ENCODE data around the gene S100A2. TPM values are rescaled to one million over a fixed set of nuclear protein-coding genes. Genes with fewer than 3 reads are reported as not detected.
A peak's percentile ranks its signal among the peaks of the same experiment; 100 is the strongest.

S100A2 gene
- total and polyA plus RNA-seq, 2 of the 13 experiments (the other 11 are each of a cell fraction or from before 2014, with no cell fraction given): 1.2 TPM

DNA sequence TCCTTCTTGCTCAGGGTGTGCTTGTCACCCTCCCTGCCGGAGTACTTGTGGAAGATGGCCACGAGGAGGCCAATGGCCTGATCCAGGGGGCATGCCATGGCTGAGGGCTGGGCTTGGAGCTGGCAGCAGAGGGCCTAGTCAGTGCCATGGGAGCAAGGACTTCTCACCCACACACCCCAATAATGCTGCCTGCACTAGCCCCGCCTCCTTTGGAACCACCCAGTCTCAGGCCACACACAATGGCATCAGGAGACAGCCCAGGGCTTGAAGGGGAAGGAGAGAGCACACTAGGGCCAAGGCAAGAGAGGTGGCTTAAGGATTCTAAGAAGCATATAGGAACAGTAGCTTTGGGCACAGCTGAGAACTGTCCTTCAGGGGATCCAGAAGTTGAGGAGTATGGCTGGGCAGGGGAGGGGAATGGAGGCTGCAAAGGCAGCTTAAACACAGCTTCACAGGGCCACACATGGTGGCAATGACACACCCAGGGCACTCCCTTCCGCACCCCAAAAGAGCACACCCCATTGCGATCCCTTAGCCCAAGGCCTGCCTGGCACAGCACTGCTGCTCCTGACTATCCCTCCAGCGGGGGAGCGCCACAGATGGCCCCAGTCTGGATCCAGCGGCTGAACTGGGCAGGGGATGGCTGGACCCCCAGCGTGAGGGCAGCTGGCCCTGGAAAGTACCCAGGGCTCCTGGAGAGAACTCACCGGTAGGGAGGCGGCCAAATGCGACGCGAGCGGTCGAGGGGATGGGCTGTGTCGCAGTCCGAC lies 30.2 kb downstream of the S100A2 start, which contains the start of gene S100A6:
S100A6 (minus strand) TSS at position 750 of the 770 bp plus-strand sequence; CDS start at position 98, 652 bp downstream.
- FAIRE-seq (no peak), ATAC-seq (no peak), DNase-seq (ENCODE audit: low spot score) (no peak)
- in situ Hi-C loops (cut with HindIII; ENCODE audit: extremely low pct_ligation_motif_present, low pct_unique_long_range_greater_than_20kb): no loop called here
- Histone ChIP-seq H2AFZ (ENCODE audit: low read length) (no peak within 1 kb of the TSS), H3K4me2 (ENCODE audit: low read depth, low read length) (peak within 1 kb of the TSS; percentile 69), H3K4me1 (ENCODE audit: insufficient read depth, low read length) (peaks cover 80% of the 10 kb centered on the region), H3K36me3 (replicated peaks in 1 of 2; ENCODE audit: control insufficient read depth in 1 of 2, insufficient read depth in 2 of 2, low read length in 2 of 2) (no peaks in the 10 kb centered on the region), H3K27ac (ENCODE audit: extremely low read length, insufficient read depth, low read length) (no peak within 1 kb of the TSS), H4K20me1 (ENCODE audit: insufficient read depth, low read length) (no peaks in the 10 kb centered on the region), H3K9ac (ENCODE audit: insufficient read depth, low read depth, low read length) (peak within 1 kb of the TSS; percentile 56; the same call in 1 of the 2 replicates), H3K4me3 (replicated peaks in 1 of 3; ENCODE audit: insufficient read depth in 1 of 3, low read depth in 2 of 3, low read length in 3 of 3) (peak within 1 kb of the TSS in 2 of 3 experiments; percentile 55 to 65; a peak in 4 of 6 replicates), H3K27me3 (ENCODE audit: control insufficient read depth in 1 of 2, insufficient read depth in 2 of 2, low read length in 2 of 2) (peaks cover 0 to 8% of the 10 kb centered on the region in 2 experiments; a peak in 1 of 5 replicates), H3K79me2 (ENCODE audit: insufficient read depth, low read length) (no peaks in the 10 kb centered on the region), H3K9me3 (ENCODE audit: low read length) (no peaks in the 10 kb centered on the region)
- intact Hi-C loops (cut with micrococcal nuclease; ENCODE audit: unreplicated experiment): no loop called here
- WGBS (ENCODE audit: low lambda C conversion rate): 24% methylated on average over 2 of the region's 18 CpGs
- ChIA-PET CTCF (ENCODE audit: low intra/inter-chr PET ratio, low total read pairs) (no interaction called here), POLR2A (interaction anchor here (0.8 to 6.6 kb wide), 10 partner anchors 9 to 98 kb away, joined by 3 to 49 read pairs (median 6); partner anchors contain the start of genes CHTOP, S100A13, S100A2 and S100A4)
- TSS peak; percentile 78 for BruUV-seq (replicated peaks)
- no peak for TF ChIP-seq HNF4G (IDR thresholded peaks at IDR 0.05; ENCODE audit: borderline replicate concordance, low read depth, low read length)
- no peak for TF ChIP-seq HNF4G (CRISPR knock-in tag; IDR thresholded peaks at IDR 0.05; ENCODE audit: borderline replicate concordance, low read depth)
- TF ChIP-seq ZNF292 (CRISPR knock-in tag; IDR thresholded peaks at IDR 0.05; ENCODE audit: borderline replicate concordance, low read depth): 0 out of 2 replicates have a peak, but pooled peaks have one; percentile 13
- TF ChIP-seq AGO2 (optimal IDR thresholded peaks at IDR 0.05; ENCODE audit: low read depth, low read length): peak; percentile 10
- no peak for TF ChIP-seq MIER3 (CRISPR knock-in tag; IDR thresholded peaks at IDR 0.05; ENCODE audit: borderline replicate concordance)
- TF ChIP-seq HNRNPL (IDR thresholded peaks at IDR 0.05; ENCODE audit: low read depth, low read length): 0 out of 2 replicates have a peak, but pooled peaks have one; percentile 32
- TF ChIP-seq, protein P1, sequence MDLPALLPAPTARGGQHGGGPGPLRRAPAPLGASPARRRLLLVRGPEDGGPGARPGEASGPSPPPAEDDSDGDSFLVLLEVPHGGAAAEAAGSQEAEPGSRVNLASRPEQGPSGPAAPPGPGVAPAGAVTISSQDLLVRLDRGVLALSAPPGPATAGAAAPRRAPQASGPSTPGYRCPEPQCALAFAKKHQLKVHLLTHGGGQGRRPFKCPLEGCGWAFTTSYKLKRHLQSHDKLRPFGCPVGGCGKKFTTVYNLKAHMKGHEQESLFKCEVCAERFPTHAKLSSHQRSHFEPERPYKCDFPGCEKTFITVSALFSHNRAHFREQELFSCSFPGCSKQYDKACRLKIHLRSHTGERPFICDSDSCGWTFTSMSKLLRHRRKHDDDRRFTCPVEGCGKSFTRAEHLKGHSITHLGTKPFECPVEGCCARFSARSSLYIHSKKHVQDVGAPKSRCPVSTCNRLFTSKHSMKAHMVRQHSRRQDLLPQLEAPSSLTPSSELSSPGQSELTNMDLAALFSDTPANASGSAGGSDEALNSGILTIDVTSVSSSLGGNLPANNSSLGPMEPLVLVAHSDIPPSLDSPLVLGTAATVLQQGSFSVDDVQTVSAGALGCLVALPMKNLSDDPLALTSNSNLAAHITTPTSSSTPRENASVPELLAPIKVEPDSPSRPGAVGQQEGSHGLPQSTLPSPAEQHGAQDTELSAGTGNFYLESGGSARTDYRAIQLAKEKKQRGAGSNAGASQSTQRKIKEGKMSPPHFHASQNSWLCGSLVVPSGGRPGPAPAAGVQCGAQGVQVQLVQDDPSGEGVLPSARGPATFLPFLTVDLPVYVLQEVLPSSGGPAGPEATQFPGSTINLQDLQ (CRISPR knock-in tag; IDR thresholded peaks at IDR 0.05): no peak
- TF ChIP-seq ZNF839 (CRISPR knock-in tag; IDR thresholded peaks at IDR 0.05; ENCODE audit: borderline replicate concordance): no peak
- peak; percentile 73 for TF ChIP-seq RBFOX2 (IDR thresholded peaks at IDR 0.05; ENCODE audit: low read depth, low read length)
- TF ChIP-seq STAT5B (CRISPR knock-in tag; IDR thresholded peaks at IDR 0.05): no peak
- TF ChIP-seq NCOA5 (CRISPR knock-in tag; IDR thresholded peaks at IDR 0.05): no peak
- no peak for TF ChIP-seq ZSCAN22 (CRISPR knock-in tag; IDR thresholded peaks at IDR 0.05)
- TF ChIP-seq NRL (CRISPR knock-in tag; IDR thresholded peaks at IDR 0.05; ENCODE audit: borderline replicate concordance): 0 out of 2 replicates have a peak, but pooled peaks have one; percentile 21

Measured in HepG2 (cell line).